ENCODE measurements around the gene MRTFA. TPM values are rescaled to one million over a fixed set of nuclear protein-coding genes. Genes with fewer than 3 reads are reported as not detected.
A peak's percentile ranks its signal among the peaks of the same experiment; 100 is the strongest.

Gene MRTFA
- total RNA-seq, 1 donor from 2014 or later: 99.3 TPM

DNA sequence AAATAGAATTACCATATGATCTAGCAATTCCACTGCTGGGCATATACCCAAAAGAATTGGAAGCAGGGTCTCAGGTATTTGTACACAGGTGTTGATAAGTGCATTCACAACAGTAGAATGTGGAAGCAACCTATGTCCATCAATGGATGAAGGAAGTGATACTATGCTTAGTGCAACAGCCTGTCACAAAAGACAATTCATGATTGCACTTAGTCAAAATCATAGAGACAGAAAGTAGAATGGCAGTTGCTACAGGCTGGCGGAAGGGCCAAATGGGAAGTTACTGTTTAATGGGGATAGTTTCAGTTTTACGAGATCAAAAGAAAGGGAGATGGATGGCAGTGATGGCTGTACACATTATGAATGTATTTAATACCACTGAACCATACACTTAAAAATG is 224.1 kb downstream of the MRTFA start:
- no peaks in the 10 kb centered on the region for H3K27me3 ChIP-seq
- DNase-seq (ENCODE audit: low spot score in 2 of 2): no peak
- no peak overlapping the region for H3K4me3 ChIP-seq
- no peak overlapping the region for H3K27ac ChIP-seq
- H3K9me3 ChIP-seq: no peaks in the 10 kb centered on the region
- intact Hi-C loops (cut with DNase I): no loop called here
- no peaks in the 10 kb centered on the region for H3K4me1 ChIP-seq
- TF ChIP-seq, protein P1, sequence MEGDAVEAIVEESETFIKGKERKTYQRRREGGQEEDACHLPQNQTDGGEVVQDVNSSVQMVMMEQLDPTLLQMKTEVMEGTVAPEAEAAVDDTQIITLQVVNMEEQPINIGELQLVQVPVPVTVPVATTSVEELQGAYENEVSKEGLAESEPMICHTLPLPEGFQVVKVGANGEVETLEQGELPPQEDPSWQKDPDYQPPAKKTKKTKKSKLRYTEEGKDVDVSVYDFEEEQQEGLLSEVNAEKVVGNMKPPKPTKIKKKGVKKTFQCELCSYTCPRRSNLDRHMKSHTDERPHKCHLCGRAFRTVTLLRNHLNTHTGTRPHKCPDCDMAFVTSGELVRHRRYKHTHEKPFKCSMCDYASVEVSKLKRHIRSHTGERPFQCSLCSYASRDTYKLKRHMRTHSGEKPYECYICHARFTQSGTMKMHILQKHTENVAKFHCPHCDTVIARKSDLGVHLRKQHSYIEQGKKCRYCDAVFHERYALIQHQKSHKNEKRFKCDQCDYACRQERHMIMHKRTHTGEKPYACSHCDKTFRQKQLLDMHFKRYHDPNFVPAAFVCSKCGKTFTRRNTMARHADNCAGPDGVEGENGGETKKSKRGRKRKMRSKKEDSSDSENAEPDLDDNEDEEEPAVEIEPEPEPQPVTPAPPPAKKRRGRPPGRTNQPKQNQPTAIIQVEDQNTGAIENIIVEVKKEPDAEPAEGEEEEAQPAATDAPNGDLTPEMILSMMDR (IDR thresholded peaks at IDR 0.05): no peak
- peaks cover 56 to 60% of the 10 kb centered on the region in 2 donors for H3K36me3 ChIP-seq

DNA sequence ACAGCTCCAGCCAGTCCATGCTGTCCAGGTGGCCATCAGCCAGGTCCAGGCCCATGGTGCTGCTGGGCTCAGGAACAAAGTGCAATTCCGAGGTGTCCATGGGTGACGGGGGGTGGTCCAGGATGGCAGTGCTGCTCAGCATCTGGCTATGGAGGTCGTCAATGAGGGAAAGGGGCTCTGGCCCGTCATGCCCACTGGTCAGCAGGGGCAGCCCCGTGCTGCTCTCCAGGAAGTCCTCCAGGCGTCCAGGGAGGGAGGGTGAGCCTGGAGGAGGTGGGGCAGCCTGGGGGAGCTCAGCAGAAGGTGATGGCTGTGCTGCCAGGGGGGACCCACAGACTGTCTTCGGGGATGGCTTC is 225.0 kb downstream of the MRTFA start:
- DNase-seq (ENCODE audit: low spot score in 2 of 2): no peak
- Histone ChIP-seq H3K36me3 (peaks cover 55 to 60% of the 10 kb centered on the region in 2 donors), H3K4me1 (no peaks in the 10 kb centered on the region), H3K4me3 (no peak overlapping the region), H3K9me3 (no peaks in the 10 kb centered on the region), H3K27me3 (no peaks in the 10 kb centered on the region), H3K27ac (no peak overlapping the region)
- intact Hi-C loops (cut with DNase I): no loop called here
- TF ChIP-seq, protein P1 (IDR thresholded peaks at IDR 0.05): no peak

DNA sequence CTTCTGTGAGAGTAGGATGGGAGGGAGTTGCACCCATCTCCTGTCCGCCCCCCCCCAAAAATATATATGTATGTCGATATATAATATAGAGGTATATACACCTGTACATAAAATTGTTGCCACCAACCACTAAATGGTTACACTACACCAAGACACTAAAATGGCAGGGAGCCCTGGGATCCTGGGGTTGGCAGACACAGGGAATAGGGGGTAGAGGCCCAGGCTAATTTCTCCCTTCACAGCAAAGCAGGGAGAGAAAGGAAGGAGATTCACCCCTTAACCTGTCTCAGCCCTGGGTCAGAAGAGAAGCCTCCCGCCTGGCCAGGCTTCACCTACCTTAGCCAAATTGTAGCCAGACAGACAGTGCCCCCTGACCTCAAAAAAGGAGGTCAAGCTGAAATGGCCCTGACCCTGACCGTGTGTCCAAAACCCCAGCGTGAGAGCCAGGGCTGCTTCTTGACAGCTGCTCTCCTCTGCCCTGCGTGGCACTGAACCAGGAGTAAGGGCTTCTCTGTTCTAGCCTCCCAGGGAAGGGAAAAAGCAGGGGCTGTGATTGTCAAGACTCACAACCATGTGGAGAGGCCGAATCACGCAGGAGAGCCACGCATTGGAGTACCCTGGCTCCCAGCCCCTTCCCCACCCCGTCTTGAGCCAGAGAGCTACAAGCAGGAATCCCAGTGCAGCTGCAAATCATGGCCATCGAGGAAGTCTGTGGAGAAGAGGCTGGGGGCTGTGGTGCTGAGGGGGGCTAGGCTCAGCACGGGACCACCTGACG is 225.6 kb downstream of the MRTFA start:
- Histone ChIP-seq H3K27ac (no peak overlapping the region), H3K9me3 (no peaks in the 10 kb centered on the region), H3K4me3 (no peak overlapping the region), H3K4me1 (no peaks in the 10 kb centered on the region), H3K36me3 (peaks cover 55 to 60% of the 10 kb centered on the region in 2 donors), H3K27me3 (no peaks in the 10 kb centered on the region)
- peak in 1 of 2 donors; percentile 6 for DNase-seq (ENCODE audit: low spot score in 2 of 2)
- intact Hi-C loops (cut with DNase I): no loop called here
- TF ChIP-seq, protein P1 (IDR thresholded peaks at IDR 0.05): no peak

DNA sequence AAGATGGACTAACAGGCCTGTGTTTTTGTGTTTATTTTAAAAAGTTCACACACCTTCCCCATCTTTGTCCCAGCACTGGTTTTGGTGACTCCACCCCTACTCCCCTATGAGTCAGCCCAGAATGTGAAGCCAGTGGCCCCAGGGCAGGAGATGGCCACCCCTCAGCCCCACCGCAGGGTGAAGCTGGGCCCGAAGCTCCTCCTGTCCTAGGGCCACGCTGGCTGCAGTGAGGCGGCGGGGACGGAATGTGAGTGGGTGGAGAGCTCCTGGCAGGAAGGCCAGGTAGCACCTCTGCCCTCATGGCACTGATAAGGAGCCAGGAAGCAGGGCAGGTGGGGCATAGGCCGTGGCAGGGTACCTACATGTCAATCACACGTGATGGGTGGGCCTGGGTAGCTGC is 226.2 kb downstream of the MRTFA start:
- H3K36me3 ChIP-seq: peaks cover 61 to 65% of the 10 kb centered on the region in 2 donors
- intact Hi-C loops (cut with DNase I): no loop called here
- H3K4me3 ChIP-seq: no peak overlapping the region
- DNase-seq (ENCODE audit: low spot score in 2 of 2): peak in 1 of 2 donors; percentile 6
- TF ChIP-seq, protein P1 (IDR thresholded peaks at IDR 0.05): no peak
- H3K9me3 ChIP-seq: no peaks in the 10 kb centered on the region
- no peak overlapping the region for H3K27ac ChIP-seq
- H3K4me1 ChIP-seq: no peaks in the 10 kb centered on the region
- no peaks in the 10 kb centered on the region for H3K27me3 ChIP-seq

DNA sequence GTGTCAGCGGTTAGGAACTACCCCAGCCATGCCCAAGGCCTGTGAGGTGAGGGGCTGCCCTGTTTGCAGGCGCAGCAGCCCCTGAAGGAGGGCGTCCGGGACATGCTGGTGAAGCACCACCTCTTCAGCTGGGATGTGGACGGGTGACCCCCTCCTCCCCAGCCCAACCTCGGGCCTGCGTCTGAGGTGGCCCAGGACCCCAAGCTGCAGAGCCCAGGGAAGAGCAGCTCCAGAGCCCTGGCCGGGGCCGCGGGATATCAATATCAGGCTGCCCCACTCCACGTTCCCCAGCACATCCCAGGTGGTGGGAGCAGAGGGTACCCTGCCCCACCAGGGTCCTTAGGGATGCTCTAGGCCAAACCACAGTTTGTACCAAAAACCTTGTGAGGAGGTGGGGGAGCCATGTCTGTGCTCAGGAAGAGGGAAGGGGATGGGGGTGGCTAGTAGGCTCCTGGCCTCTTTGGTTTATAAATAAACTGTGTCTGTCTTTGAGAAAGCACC is 226.9 kb downstream of the MRTFA start:
- H3K36me3 ChIP-seq: peaks cover 67 to 69% of the 10 kb centered on the region in 2 donors

More for the DNA sequence above, 226.9 kb downstream of the MRTFA start:
- Histone ChIP-seq H3K27ac (no peak overlapping the region), H3K9me3 (no peaks in the 10 kb centered on the region), H3K27me3 (no peaks in the 10 kb centered on the region), H3K4me3 (no peak overlapping the region), H3K4me1 (no peaks in the 10 kb centered on the region)
- TF ChIP-seq, protein P1 (IDR thresholded peaks at IDR 0.05): no peak
- intact Hi-C loops (cut with DNase I): no loop called here
- peak; percentile 2 to 59 for DNase-seq (ENCODE audit: low spot score in 2 of 2)

All from ascending aorta (tissue), 2 donors.